GM12891 (cell line): Measurements from ENCODE around the gene TSHZ2.

Experiments used
- SPI1 ChIP-seq: IDR thresholded peaks from 2 replicates; pipeline ENCODE4 v1.6.1; 2011; ENCODE audit warnings: low read depth, low read length, control low read depth
- TAF1 ChIP-seq: IDR thresholded peaks from 2 replicates; pipeline ENCODE4 v1.6.1; 2011; ENCODE audit warnings: low read depth, low read length, control low read depth

GRCh38 chr20:53069132-53069531, 97.0 kb downstream of the TSHZ2 start:
- TF ChIP-seq TAF1 (no peak), SPI1 (no peak)
